Heart left ventricle (tissue), 16 donors: ENCODE results near the gene NEMP2. TPM values are rescaled to one million over a fixed set of nuclear protein-coding genes. Genes with fewer than 3 reads are reported as not detected.

Experiments used
- ATAC-seq, 4 donors: fragments of 200-7000 bp; cut with Tn5 transposase; one replicate each; pipeline ENCODE4 v1.9.1; 2020 to 2022; ENCODE audit warnings: moderate library complexity in 4 of 4, mild to moderate bottlenecking in 3 of 4, moderate number of reproducible peaks in 1 of 4
- DNase-seq, 5 donors: peaks; one replicate each; pipeline ENCODE4 v3.0.0-alpha.2; 2020
- H3K27ac ChIP-seq, 12 donors: fragments of 200-600 bp; sonication (generic) in 4 of 12; one replicate each; pipeline versions ENCODE4 v1.5.0 to v1.8.0; 2016 to 2022; ENCODE audit warnings: mild to moderate bottlenecking in 2 of 12
- H3K27me3 ChIP-seq, 9 donors: fragments of 200-600 bp; sonication (generic) in 2 of 9; one replicate each; pipeline versions ENCODE4 v1.5.1 to v1.8.0; 2016 to 2022; ENCODE audit warnings: mild to moderate bottlenecking in 3 of 9
- H3K36me3 ChIP-seq, 9 donors: fragments of 200-600 bp; sonication (generic) in 2 of 9; one replicate each; pipeline versions ENCODE4 v1.5.0 to v1.8.0; 2018 to 2022; ENCODE audit warnings: mild to moderate bottlenecking in 2 of 9
- H3K4me1 ChIP-seq, 12 donors: fragments of 200-600 bp; sonication (generic) in 4 of 12; one replicate each; pipeline versions ENCODE4 v1.5.0 to v1.8.0; 2016 to 2022; ENCODE audit warnings: mild to moderate bottlenecking in 3 of 12
- H3K4me3 ChIP-seq, 12 donors: fragments of 200-600 bp; sonication (generic) in 4 of 12; one replicate each; pipeline versions ENCODE4 v1.5.0 to v1.8.0; 2017 to 2022; ENCODE audit warnings: mild to moderate bottlenecking in 9 of 12, moderate library complexity in 4 of 12
- H3K9me3 ChIP-seq, 12 donors: fragments of 200-600 bp; sonication (generic) in 4 of 12; one replicate each; pipeline versions ENCODE4 v1.5.0 to v1.8.0; 2016 to 2022; ENCODE audit warnings: mild to moderate bottlenecking in 1 of 12
- POLR2A ChIP-seq, 2 donors: fragments of 450-650 bp; IDR thresholded peaks; one replicate each; pipeline ENCODE4 v1.6.1; 2017; ENCODE audit warnings: antibody characterized with exemption in 2 of 2, mild to moderate bottlenecking in 2 of 2, moderate library complexity in 2 of 2
- WGBS, 4 donors: extraction: QIAGEN DNeasy Blood & Tissue Kit in 2 of 4; methylation state at CpG; one replicate each; pipeline versions ENCODE4 v1.1.5 to v1.1.7; 2013 to 2018; 5-methylcytosine and 5-hydroxymethylcytosine counted together
- intact Hi-C, 10 donors: fragments of 100-400 bp; cut with DNase I; formaldehyde crosslinking; loops; one replicate each; pipeline versions ENCODE4 v1.11.1 to v1.14.2; 2022
- polyA plus RNA-seq, 2 donors: library from polyadenylated mRNA; stranded (reverse); fragments of 200-250 nt; gene quantifications; one replicate each; pipeline ENCODE4 v1.2.3, GENCODE V29; 2013
- total RNA-seq, 9 donors: library from RNA; depleted of rRNA in 2 of 9; stranded (reverse); fragments of >200 nt in 2 of 9; fragmentation: NEBNext Ultra II Directional in 3 of 9; extraction: Animal tissue kit (Norgen Biotek cat#: 25700) in 3 of 9; gene quantifications; one replicate each; pipeline versions ENCODE4 v1.1.0 to v1.2.4, GENCODE V29; 2016 to 2023
- TF ChIP-seq, protein P1 (sequence below), 12 donors: fragments of 200-600 bp; sonication (generic) in 4 of 12; IDR thresholded peaks; one replicate each; pipeline versions ENCODE4 v1.5.0 to v1.8.0; 2018 to 2022; ENCODE audit warnings: antibody characterized with exemption in 12 of 12, mild to moderate bottlenecking in 5 of 12
- donor health status: ischemic (EF 13 %, LVEDD 7.1; RV severe dilation, severe dysfunction).
- donor health status: healthy with polysubstance abuse.
- donor health status: DM: no; HTN: yes; CAD: no.
- donor health status: DM: no; HTN: no; CAD: no.
- donor health status: ischemic (EF 25% LVEDD 6.9; RV normal size, moderate dysfunction).
- donor health status: ischemic (EF 25% LVEDD 5.7; RV mildly dilated, moderate dysfunction).
- donor health status: healthy.
- donor health status: DM: yes; HTN: yes; CAD: no.
- donor health status: ischemic (EF 35%, LVEDD 5.7; RV mildly dilated, moderate dysfunction).
- donor health status: nonischemic (EF 11% LVEDD 7.7; RV severe dilation, severe dysfunction).
- donor health status: DM: yes; HTN: yes; CAD: no.
- donor health status: PGD.
- donor health status: ischemic (EF 29% LVEDD 5.4; RV normal size, mild dysfunction).
- donor health status: nonischemic (EF 23%, LVEDD 6.1; RV moderate dilation, normal function).

Gene NEMP2
- total and polyA plus RNA-seq, 11 donors: 0.42 to 4.6 (median 2.2) TPM

DNA sequence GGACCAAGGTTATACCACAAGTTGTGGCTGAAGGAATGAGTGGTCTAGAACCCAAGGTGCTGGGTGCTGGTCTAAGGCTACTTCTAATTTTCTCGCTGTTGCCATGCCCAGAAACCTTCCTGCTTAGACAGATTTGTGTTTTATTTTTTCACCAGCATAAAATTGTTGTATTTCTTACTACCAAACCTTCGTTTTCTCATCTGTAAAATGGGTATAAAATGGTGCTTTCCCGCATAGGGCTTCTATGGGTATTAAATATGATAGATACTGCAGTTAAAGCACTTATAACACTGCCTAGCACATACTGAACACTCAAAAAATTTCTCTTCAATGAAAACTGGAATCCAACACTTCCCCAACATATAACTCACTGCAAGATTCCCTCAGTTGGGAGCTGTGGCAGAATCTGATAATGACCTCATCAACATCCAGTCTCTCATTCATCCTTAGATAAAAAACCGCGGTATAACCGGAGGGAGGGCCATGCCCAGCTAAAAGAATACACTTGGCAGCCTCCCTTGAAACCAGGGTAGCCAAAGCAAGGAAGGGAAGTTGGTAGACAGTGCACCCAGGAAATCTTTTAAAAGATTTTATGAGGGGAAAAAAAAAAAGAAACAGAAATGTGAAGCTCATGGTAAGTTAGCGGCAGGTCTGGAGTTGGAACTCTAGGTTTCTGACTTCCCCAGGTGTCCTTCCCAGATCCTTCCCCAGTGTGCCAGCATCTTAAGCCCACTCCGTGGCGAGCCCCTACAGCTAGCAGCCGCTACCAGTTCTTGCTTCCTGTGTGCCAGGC is 1.2 kb downstream of the NEMP2 start:
- Histone ChIP-seq H3K4me1 (peaks cover 0 to 51% (median 13%) of the 10 kb centered on the region in 12 donors), H3K27ac (peak overlapping the region; percentile 92 to 99 (median 98)), H3K36me3 (no peaks in the 10 kb centered on the region), H3K9me3 (peaks cover 0 to 19% (median 2%) of the 10 kb centered on the region in 12 donors), H3K27me3 (no peaks in the 10 kb centered on the region), H3K4me3 (peak overlapping the region; percentile 67 to 95 (median 79))
- 57 to 74% (median 65%) methylated on average over 10 of the region's 10 CpGs for WGBS, 4 donors
- DNase-seq: peak in 2 of 5 donors; percentile 26 to 32
- ATAC-seq: peak in 1 of 4 donors; percentile 4
- intact Hi-C loops: loop anchor here in 5 of 10 donors (5.0 to 10.0 kb wide), 3 partner anchors 114 to 261 kb away; partner anchors contain the start of gene NAB1 (in 4 of the 5)
- TF ChIP-seq POLR2A (IDR thresholded peaks at IDR 0.05): no peak
- TF ChIP-seq, protein P1, sequence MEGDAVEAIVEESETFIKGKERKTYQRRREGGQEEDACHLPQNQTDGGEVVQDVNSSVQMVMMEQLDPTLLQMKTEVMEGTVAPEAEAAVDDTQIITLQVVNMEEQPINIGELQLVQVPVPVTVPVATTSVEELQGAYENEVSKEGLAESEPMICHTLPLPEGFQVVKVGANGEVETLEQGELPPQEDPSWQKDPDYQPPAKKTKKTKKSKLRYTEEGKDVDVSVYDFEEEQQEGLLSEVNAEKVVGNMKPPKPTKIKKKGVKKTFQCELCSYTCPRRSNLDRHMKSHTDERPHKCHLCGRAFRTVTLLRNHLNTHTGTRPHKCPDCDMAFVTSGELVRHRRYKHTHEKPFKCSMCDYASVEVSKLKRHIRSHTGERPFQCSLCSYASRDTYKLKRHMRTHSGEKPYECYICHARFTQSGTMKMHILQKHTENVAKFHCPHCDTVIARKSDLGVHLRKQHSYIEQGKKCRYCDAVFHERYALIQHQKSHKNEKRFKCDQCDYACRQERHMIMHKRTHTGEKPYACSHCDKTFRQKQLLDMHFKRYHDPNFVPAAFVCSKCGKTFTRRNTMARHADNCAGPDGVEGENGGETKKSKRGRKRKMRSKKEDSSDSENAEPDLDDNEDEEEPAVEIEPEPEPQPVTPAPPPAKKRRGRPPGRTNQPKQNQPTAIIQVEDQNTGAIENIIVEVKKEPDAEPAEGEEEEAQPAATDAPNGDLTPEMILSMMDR (IDR thresholded peaks at IDR 0.05): no peak

DNA sequence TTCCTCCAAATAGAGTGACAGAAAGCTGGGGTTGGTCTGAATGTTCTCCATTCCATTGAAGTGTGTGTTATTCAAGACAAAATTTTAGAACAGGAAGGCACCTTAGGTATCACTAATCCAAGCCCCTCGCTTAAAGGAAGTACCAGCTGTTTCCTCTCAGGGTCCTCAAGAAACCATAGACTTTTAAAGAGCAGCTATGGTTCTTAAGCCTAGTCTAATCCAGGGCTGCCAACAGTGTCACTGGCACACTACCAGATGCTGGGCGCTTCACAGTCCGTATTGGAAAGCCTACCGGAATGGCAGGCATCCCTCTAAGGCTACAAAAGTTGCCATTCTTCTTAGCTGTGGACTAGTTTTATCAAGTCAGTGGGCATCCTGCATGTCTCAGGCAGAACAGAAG is 1.9 kb downstream of the NEMP2 start:
- Histone ChIP-seq H3K4me3 (no peak overlapping the region), H3K27me3 (no peaks in the 10 kb centered on the region), H3K27ac (no peak overlapping the region), H3K9me3 (peaks cover 0 to 11% (median under 1%) of the 10 kb centered on the region in 12 donors), H3K4me1 (peaks cover 0 to 56% (median 13%) of the 10 kb centered on the region in 12 donors), H3K36me3 (no peaks in the 10 kb centered on the region)
- intact Hi-C loops: loop anchor here in 5 of 10 donors (5.0 to 10.0 kb wide), 3 partner anchors 115 to 262 kb away; partner anchors contain the start of gene NAB1 (in 4 of the 5)
- no peak for ATAC-seq
- TF ChIP-seq POLR2A (IDR thresholded peaks at IDR 0.05): no peak
- TF ChIP-seq, protein P1 (IDR thresholded peaks at IDR 0.05): no peak
- 62 to 79% (median 66%) methylated on average over 4 of the region's 4 CpGs for WGBS, 4 donors
- peak in 1 of 5 donors; percentile 27 for DNase-seq

DNA sequence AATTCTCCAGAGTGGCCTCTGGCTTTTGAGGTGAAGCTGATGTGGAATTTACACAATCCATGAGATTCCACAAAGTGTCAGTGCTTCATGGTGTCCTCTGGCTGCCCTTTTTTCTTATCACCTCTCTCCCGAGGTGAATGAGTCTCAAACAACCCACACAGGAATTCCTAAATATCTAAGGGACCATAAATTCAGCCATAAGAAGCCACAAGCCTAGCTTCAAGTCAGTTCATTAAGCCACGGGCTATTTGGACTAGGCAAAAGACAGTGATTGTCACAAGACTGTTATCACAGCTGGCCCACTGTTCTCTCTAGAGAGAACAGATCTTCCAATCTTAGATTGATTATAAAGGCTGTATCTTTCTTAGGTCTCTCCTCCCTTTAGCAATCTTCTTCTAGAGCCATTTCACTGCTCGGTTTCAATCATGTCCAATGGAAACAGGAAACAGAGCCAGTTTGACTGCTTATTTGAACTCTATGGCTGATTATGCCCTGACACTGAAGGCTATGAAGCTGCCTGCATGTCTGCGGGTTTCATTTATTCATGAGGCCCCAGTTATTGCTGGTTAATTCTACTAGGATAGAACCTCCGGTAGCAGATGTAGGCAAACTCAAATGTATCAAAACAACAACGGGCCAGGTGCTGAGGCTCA is 4.1 kb downstream of the NEMP2 start:
- Histone ChIP-seq H3K9me3 (no peaks in the 10 kb centered on the region), H3K27me3 (no peaks in the 10 kb centered on the region), H3K36me3 (no peaks in the 10 kb centered on the region), H3K4me3 (no peak overlapping the region), H3K27ac (peak overlapping the region in 3 of 12 donors; percentile 15 to 47 (median 20)), H3K4me1 (peaks cover 0 to 66% (median 12%) of the 10 kb centered on the region in 12 donors)
- no peak for DNase-seq
- ATAC-seq: no peak
- intact Hi-C loops: loop anchor here in 5 of 10 donors (5.0 to 10.0 kb wide), 3 partner anchors 117 to 264 kb away; partner anchors contain the start of gene NAB1 (in 4 of the 5)
- no peak for TF ChIP-seq POLR2A (IDR thresholded peaks at IDR 0.05)
- TF ChIP-seq, protein P1 (IDR thresholded peaks at IDR 0.05): no peak
- WGBS, 4 donors: 50 to 56% (median 53%) methylated on average over 6 of the region's 6 CpGs
